WERI-Rb-1 (cell line): ENCODE data around the gene DHDDS.

Experiments used
- DNase-seq: peaks from one replicate; pipeline ENCODE4 v3.0.0-alpha.2; 2020
- H3K27ac ChIP-seq: fragments of 250-450 bp; sonication (Bioruptor Pico); 2 replicates; pipeline ENCODE4 v1.5.1; 2020; ENCODE audit warnings: mild to moderate bottlenecking, moderate library complexity
- H3K27me3 ChIP-seq: fragments of 250-450 bp; sonication (Bioruptor Pico); 2 replicates; pipeline ENCODE4 v1.5.1; 2021; ENCODE audit warnings: mild to moderate bottlenecking, low read depth, moderate library complexity; ENCODE audit not compliant: insufficient read depth, severe bottlenecking
- H3K36me3 ChIP-seq: fragments of 250-450 bp; sonication (Bioruptor Pico); 2 replicates; pipeline ENCODE4 v1.5.1; 2020; ENCODE audit warnings: mild to moderate bottlenecking, moderate library complexity
- H3K4me3 ChIP-seq: 2 replicates; pipeline ENCODE4 v1.5.1; 2011; ENCODE audit warnings: low read depth, mild to moderate bottlenecking, control low read depth, low read length
- H3K9me3 ChIP-seq: fragments of 250-450 bp; sonication (Bioruptor Pico); 2 replicates; pipeline ENCODE4 v1.5.1; 2021; ENCODE audit warnings: mild to moderate bottlenecking, moderate library complexity; ENCODE audit not compliant: severe bottlenecking
- CTCF ChIP-seq: IDR thresholded peaks from 2 replicates; pipeline ENCODE4 v1.5.1; 2011; ENCODE audit warnings: low read depth, mild to moderate bottlenecking, control low read depth, inconsistent platforms, low read length

Gene DHDDS

GRCh38 chr1:26469558-26469957, 37.4 kb downstream of the DHDDS start:
- DNase-seq: peak; percentile 73
- H3K27me3 ChIP-seq: no peaks in the 10 kb centered on the region
- no peaks in the 10 kb centered on the region for H3K9me3 ChIP-seq
- H3K4me3 ChIP-seq: no peak overlapping the region
- H3K27ac ChIP-seq: peak overlapping the region; percentile 100
- peaks cover 75% of the 10 kb centered on the region for H3K36me3 ChIP-seq
- no peak for TF ChIP-seq CTCF

GRCh38 chr1:26470878-26471497, 38.9 kb downstream of the DHDDS start:
- Histone ChIP-seq H3K4me3 (peak overlapping the region; percentile 92), H3K27ac (peak overlapping the region; percentile 100), H3K27me3 (no peaks in the 10 kb centered on the region), H3K36me3 (peaks cover 70% of the 10 kb centered on the region), H3K9me3 (no peaks in the 10 kb centered on the region)
- TF ChIP-seq CTCF: no peak
- peak; percentile 85 for DNase-seq

GRCh38 chr1:26471498-26472319, 39.6 kb downstream of the DHDDS start:
- no peaks in the 10 kb centered on the region for H3K27me3 ChIP-seq
- H3K4me3 ChIP-seq: peak overlapping the region; percentile 92
- TF ChIP-seq CTCF: no peak
- H3K9me3 ChIP-seq: no peaks in the 10 kb centered on the region
- DNase-seq: no peak
- peak overlapping the region; percentile 100 for H3K27ac ChIP-seq
- H3K36me3 ChIP-seq: peaks cover 70% of the 10 kb centered on the region

- H3K9me3 ChIP-seq: no peaks in the 10 kb centered on the region
- peak; percentile 97 for DNase-seq
- H3K4me3 ChIP-seq: peak within 1 kb of the TSS; percentile 92
- no peak for TF ChIP-seq CTCF
- no peaks in the 10 kb centered on the region for H3K27me3 ChIP-seq
- peaks cover 70% of the 10 kb centered on the region for H3K36me3 ChIP-seq
- H3K27ac ChIP-seq: peak within 1 kb of the TSS; percentile 100
Observed at GRCh38 chr1:26472320-26472900, 40.3 kb downstream of the DHDDS start, which contains the start of gene HMGN2. HMGN2 (plus strand) TSS chr1:26472440; CDS start chr1:26472613, 173 bp downstream.

GRCh38 chr1:26472901-26473845, 41.1 kb downstream of the DHDDS start:
- Histone ChIP-seq H3K4me3 (peak overlapping the region; percentile 92), H3K27ac (peak overlapping the region; percentile 100), H3K27me3 (no peaks in the 10 kb centered on the region), H3K9me3 (no peaks in the 10 kb centered on the region), H3K36me3 (peaks cover 75% of the 10 kb centered on the region)
- DNase-seq: peak; percentile 93
- TF ChIP-seq CTCF: no peak
